Liver (tissue), 9 donors: ENCODE results near the gene PPM1E. TPM values are rescaled to one million over a fixed set of nuclear protein-coding genes. Genes with fewer than 3 reads are reported as not detected.
A peak's percentile ranks its signal among the peaks of the same experiment; 100 is the strongest.

Experiments used
- DNase-seq: peaks from one replicate; pipeline ENCODE4 v3.0.0-alpha.2; 2017; ENCODE audit warnings: low spot score
- H3K27ac ChIP-seq, 2 donors: one replicate each; pipeline ENCODE4 v1.7.0; 2013; ENCODE audit warnings: inconsistent platforms in 2 of 2, low read length in 2 of 2, control low read depth in 1 of 2, low read depth in 1 of 2, mild to moderate bottlenecking in 1 of 2
- H3K27me3 ChIP-seq, 4 donors: one replicate each; pipeline versions ENCODE4 v1.6.1 to v1.7.0; 2013; ENCODE audit warnings: low read length in 3 of 4, inconsistent platforms in 1 of 4, mild to moderate bottlenecking in 1 of 4, moderate library complexity in 1 of 4; ENCODE audit not compliant: control insufficient read depth in 4 of 4, insufficient read depth in 4 of 4
- H3K36me3 ChIP-seq, 4 donors: one replicate each; pipeline versions ENCODE4 v1.6.1 to v1.7.0; 2013; ENCODE audit warnings: low read length in 3 of 4, mild to moderate bottlenecking in 3 of 4, low read depth in 1 of 4, moderate library complexity in 1 of 4; ENCODE audit not compliant: control insufficient read depth in 4 of 4, insufficient read depth in 3 of 4
- H3K4me1 ChIP-seq, 4 donors: one replicate each; pipeline versions ENCODE4 v1.6.1 to v1.7.0; 2013; ENCODE audit warnings: low read length in 3 of 4, mild to moderate bottlenecking in 3 of 4, moderate library complexity in 1 of 4; ENCODE audit not compliant: control insufficient read depth in 4 of 4, insufficient read depth in 4 of 4
- H3K4me3 ChIP-seq, 3 donors: one replicate each; pipeline versions ENCODE4 v1.6.1 to v1.7.0; 2013; ENCODE audit warnings: low read length in 3 of 3, control low read depth in 1 of 3, low read depth in 1 of 3, mild to moderate bottlenecking in 1 of 3
- H3K9ac ChIP-seq, 2 donors: one replicate each; pipeline ENCODE4 v1.7.0; 2013; ENCODE audit warnings: low read length in 2 of 2, mild to moderate bottlenecking in 2 of 2, moderate library complexity in 2 of 2, control low read depth in 1 of 2, low read depth in 1 of 2
- H3K9me3 ChIP-seq, 4 donors: one replicate each; pipeline versions ENCODE4 v1.6.1 to v1.7.0; 2013; ENCODE audit warnings: low read length in 3 of 4; ENCODE audit not compliant: control insufficient read depth in 4 of 4
- ATF3 ChIP-seq: IDR thresholded peaks from 2 replicates; pipeline ENCODE4 v1.6.1; 2016; ENCODE audit warnings: antibody characterized with exemption
- EGR1 ChIP-seq, 2 donors: IDR thresholded peaks; 2 replicates each; pipeline ENCODE4 v1.6.1; 2016 to 2018; ENCODE audit warnings: antibody characterized with exemption in 2 of 2, low read depth in 2 of 2
- FOXA1 ChIP-seq: IDR thresholded peaks from 2 replicates; pipeline ENCODE4 v1.6.1; 2016; ENCODE audit warnings: antibody characterized with exemption
- FOXA2 ChIP-seq: IDR thresholded peaks from 2 replicates; pipeline ENCODE4 v1.6.1; 2016; ENCODE audit warnings: antibody characterized with exemption
- GABPA ChIP-seq, 2 donors: IDR thresholded peaks in 1 of 2; conservative IDR thresholded peaks in 1 of 2; 2 replicates each; pipeline ENCODE4 v1.6.1; 2016; ENCODE audit warnings: antibody characterized with exemption in 2 of 2, mild to moderate bottlenecking in 1 of 2, moderate library complexity in 1 of 2
- HNF4A ChIP-seq, 2 donors: conservative IDR thresholded peaks; 2 replicates each; pipeline ENCODE4 v1.6.1; 2016; ENCODE audit warnings: antibody characterized with exemption in 2 of 2, mild to moderate bottlenecking in 2 of 2
- HNF4G ChIP-seq: IDR thresholded peaks from 2 replicates; pipeline ENCODE4 v1.6.1; 2016; ENCODE audit warnings: antibody characterized with exemption
- JUND ChIP-seq, 2 donors: IDR thresholded peaks; 2 replicates each; pipeline ENCODE4 v1.6.1; 2016; ENCODE audit warnings: antibody characterized with exemption in 2 of 2
- MAX ChIP-seq: IDR thresholded peaks from 2 replicates; pipeline ENCODE4 v1.6.1; 2016; ENCODE audit warnings: antibody characterized with exemption
- NR2F2 ChIP-seq: IDR thresholded peaks from 2 replicates; pipeline ENCODE4 v1.6.1; 2016; ENCODE audit warnings: antibody characterized with exemption
- RAD21 ChIP-seq, 2 donors: IDR thresholded peaks; 2 replicates each; pipeline ENCODE4 v1.6.1; 2016; ENCODE audit warnings: antibody characterized with exemption in 2 of 2, mild to moderate bottlenecking in 2 of 2
- REST ChIP-seq: IDR thresholded peaks from 2 replicates; pipeline ENCODE4 v1.6.1; 2016; ENCODE audit warnings: antibody characterized with exemption, mild to moderate bottlenecking
- RXRA ChIP-seq, 2 donors: IDR thresholded peaks; 2 replicates each; pipeline ENCODE4 v1.6.1; 2017 to 2018; ENCODE audit warnings: antibody characterized with exemption in 2 of 2, mild to moderate bottlenecking in 1 of 2
- SP1 ChIP-seq: IDR thresholded peaks from 2 replicates; pipeline ENCODE4 v1.6.1; 2018; ENCODE audit warnings: antibody characterized with exemption, mild to moderate bottlenecking
- TAF1 ChIP-seq: conservative IDR thresholded peaks from 2 replicates; pipeline ENCODE4 v1.6.1; 2016; ENCODE audit warnings: antibody characterized with exemption, mild to moderate bottlenecking
- YY1 ChIP-seq: IDR thresholded peaks from 2 replicates; pipeline ENCODE4 v1.6.1; 2016; ENCODE audit warnings: antibody characterized with exemption, mild to moderate bottlenecking
- ZBTB33 ChIP-seq: IDR thresholded peaks from 2 replicates; pipeline ENCODE4 v1.6.1; 2016; ENCODE audit warnings: antibody characterized with exemption
- WGBS: extraction: QIAGEN DNeasy Blood & Tissue Kit; methylation state at CpG from one replicate; pipeline ENCODE4 v1.1.7; 2013; 5-methylcytosine and 5-hydroxymethylcytosine counted together
- polyA plus RNA-seq, 2 donors: library from polyadenylated mRNA; stranded (reverse) in 1 of 2; unstranded in 1 of 2; fragments of 200-250 nt in 1 of 2; fragments of >200 nt in 1 of 2; fragmentation: Nextera tagmentation in 1 of 2; extraction: Ambion mirVana in 1 of 2; gene quantifications; one replicate each; pipeline versions ENCODE4 v1.2.1 to v1.2.3, GENCODE V29; 2013 to 2015
- total RNA-seq, 2 donors: library from RNA; depleted of rRNA; stranded (reverse); fragments of >200 nt; gene quantifications; one replicate each; pipeline ENCODE4 v1.2.3, GENCODE V29; 2014
- donor health status: healthy.
- donor health status: healthy.
- donor health status: healthy.
- donor health status: healthy.
- donor health status: healthy.

PPM1E gene
- total and polyA plus RNA-seq, 4 donors, result 0.25 to 0.61 (median 0.50) TPM; not detected in 1

- H3K4me3 ChIP-seq, result no peak overlapping the region
- H3K27ac ChIP-seq, result no peak overlapping the region
- no peak overlapping the region for H3K9ac ChIP-seq
- no peaks in the 10 kb centered on the region for H3K9me3 ChIP-seq
- H3K36me3 ChIP-seq, result no peaks in the 10 kb centered on the region
- H3K27me3 ChIP-seq, result no peaks in the 10 kb centered on the region
- peaks cover 2 to 31% (median 24%) of the 10 kb centered on the region in 4 donors for H3K4me1 ChIP-seq
- 98% methylated on average over 7 of the region's 7 CpGs for WGBS
- TF ChIP-seq NR2F2, result no peak
- TF ChIP-seq FOXA2, result no peak
- TF ChIP-seq REST, result no peak
- no peak for TF ChIP-seq ATF3
- no peak for TF ChIP-seq JUND (IDR thresholded peaks at IDR 0.05)
- TF ChIP-seq SP1, result no peak
- TF ChIP-seq ZBTB33, result no peak
- TF ChIP-seq RAD21 (IDR thresholded peaks at IDR 0.05), result no peak
- no peak for TF ChIP-seq YY1
- no peak for TF ChIP-seq EGR1 (IDR thresholded peaks at IDR 0.05; ENCODE audit: low read depth in 2 of 2)
- no peak for TF ChIP-seq FOXA1
- no peak for DNase-seq
Measured at GRCh38 chr17:58995247-58995940, 239.7 kb downstream of the PPM1E start.

- no peaks in the 10 kb centered on the region for H3K9me3 ChIP-seq
- H3K27ac ChIP-seq, result peak overlapping the region; percentile 67 to 86
- DNase-seq, result no peak
- peaks cover 2 to 38% (median 23%) of the 10 kb centered on the region in 4 donors for H3K4me1 ChIP-seq
- no peaks in the 10 kb centered on the region for H3K36me3 ChIP-seq
- H3K9ac ChIP-seq, result no peak overlapping the region
- H3K27me3 ChIP-seq, result no peaks in the 10 kb centered on the region
- H3K4me3 ChIP-seq, result no peak overlapping the region
- WGBS, result 41% methylated on average over 4 of the region's 4 CpGs
- TF ChIP-seq FOXA1, result no peak
- no peak for TF ChIP-seq FOXA2
- TF ChIP-seq GABPA (IDR thresholded peaks at IDR 0.05 in 1 of 2, conservative IDR thresholded peaks at IDR 0.05 in 1 of 2), result no peak
- peak; percentile 73 to 81 for TF ChIP-seq HNF4A (conservative IDR thresholded peaks at IDR 0.05)
- TF ChIP-seq MAX, result peak; percentile 39
- TF ChIP-seq REST, result no peak
- TF ChIP-seq SP1, result peak; percentile 66
- TF ChIP-seq ZBTB33, result peak; percentile 68
- TF ChIP-seq RAD21 (IDR thresholded peaks at IDR 0.05), result peak; percentile 21 to 32
- peak; percentile 65 to 77 for TF ChIP-seq RXRA (IDR thresholded peaks at IDR 0.05)
- TF ChIP-seq EGR1 (IDR thresholded peaks at IDR 0.05; ENCODE audit: low read depth in 2 of 2), result peak in 1 of 2 donors; percentile 76
- no peak for TF ChIP-seq TAF1
- TF ChIP-seq NR2F2, result no peak
- TF ChIP-seq HNF4G, result no peak
- TF ChIP-seq YY1, result peak; percentile 31
Measured at GRCh38 chr17:58996968-58997367, 241.3 kb downstream of the PPM1E start.
